Smooth muscle cell (in vitro differentiated cells): ENCODE data around the gene PPFIBP1. TPM values are rescaled to one million over a fixed set of nuclear protein-coding genes. Genes with fewer than 3 reads are reported as not detected.

Source experiments
- DNase-seq: peaks from one replicate; lab custom pipeline; 2025; ENCODE audit not compliant: unreplicated experiment; lab: John Stamatoyannopoulos, UW
- H2AFZ ChIP-seq: fragments of 200-600 bp; sonication (generic); 2 replicates; pipeline ENCODE4 v1.6.0; 2016; ENCODE audit warnings: antibody characterized with exemption, low read depth, mild to moderate bottlenecking
- H3F3A ChIP-seq: fragments of 200-600 bp; sonication (generic); 2 replicates; pipeline ENCODE4 v1.6.0; 2017; ENCODE audit warnings: antibody characterized with exemption, low read depth
- H3K27ac ChIP-seq: fragments of 200-600 bp; sonication (generic); 2 replicates; pipeline ENCODE4 v1.5.1; 2016; ENCODE audit warnings: low read depth, mild to moderate bottlenecking
- H3K27me3 ChIP-seq: fragments of 200-600 bp; sonication (generic); 2 replicates; pipeline ENCODE4 v1.6.1; 2016; ENCODE audit warnings: low read depth, mild to moderate bottlenecking
- H3K36me3 ChIP-seq: fragments of 200-600 bp; sonication (generic); 2 replicates; pipeline ENCODE4 v1.5.1; 2016; ENCODE audit warnings: low read depth
- H3K4me1 ChIP-seq: fragments of 200-600 bp; sonication (generic); 2 replicates; pipeline ENCODE4 v1.5.1; 2016; ENCODE audit warnings: low read depth
- H3K4me2 ChIP-seq: fragments of 200-600 bp; sonication (generic); 2 replicates; pipeline ENCODE4 v1.6.0; 2016; ENCODE audit warnings: mild to moderate bottlenecking
- H3K4me3 ChIP-seq: fragments of 200-600 bp; sonication (generic); 2 replicates; pipeline ENCODE4 v1.5.1; 2016; ENCODE audit warnings: mild to moderate bottlenecking
- H3K79me2 ChIP-seq: fragments of 200-600 bp; sonication (generic); 2 replicates; pipeline ENCODE4 v1.6.0; 2016; ENCODE audit warnings: low read depth, mild to moderate bottlenecking
- H3K9ac ChIP-seq: fragments of 200-600 bp; sonication (generic); 2 replicates; pipeline ENCODE4 v1.6.0; 2016; ENCODE audit warnings: low read depth
- H3K9me3 ChIP-seq: fragments of 200-600 bp; sonication (generic); replicated peaks from 2 replicates; pipeline ENCODE4 v1.5.1; 2016; ENCODE audit warnings: low read depth
- H4K20me1 ChIP-seq: fragments of 200-600 bp; sonication (generic); 2 replicates; pipeline ENCODE4 v1.6.0; 2016; ENCODE audit warnings: low read depth
- CTCF ChIP-seq: fragments of 200-600 bp; sonication (generic); IDR thresholded peaks from 2 replicates; pipeline ENCODE4 v1.5.1; 2017; ENCODE audit warnings: borderline replicate concordance, mild to moderate bottlenecking, antibody characterized with exemption; ENCODE audit not compliant: insufficient read depth, poor library complexity, severe bottlenecking
- WGBS: methylation state at CpG from one replicate; pipeline ENCODE4 v1.1.7; 2016; ENCODE audit warnings: low lambda C conversion rate; 5-methylcytosine and 5-hydroxymethylcytosine counted together
- polyA plus RNA-seq: library from polyadenylated mRNA; unstranded; fragments of >200 nt; fragmentation: Nextera tagmentation; extraction: Ambion mirVana; gene quantifications from 2 replicates; pipeline ENCODE4 v1.2.1, GENCODE V29; 2016
- total RNA-seq: library from RNA; depleted of rRNA; stranded (reverse); fragments of >200 nt; gene quantifications from 2 replicates; pipeline ENCODE4 v1.2.3, GENCODE V29; 2014

PPFIBP1 gene
- total and polyA plus RNA-seq, 2 experiments from 2014 or later: 45.7 to 150 TPM

- H3K36me3 ChIP-seq: peaks cover 20% of the 10 kb centered on the region
- no peak overlapping the region for H3K4me2 ChIP-seq
- TF ChIP-seq CTCF: no peak
- H3K27ac ChIP-seq: no peak overlapping the region
- H3K4me1 ChIP-seq: no peaks in the 10 kb centered on the region
- H4K20me1 ChIP-seq: no peaks in the 10 kb centered on the region
- no peak overlapping the region for H3K9ac ChIP-seq
- no peak for DNase-seq
- no peaks in the 10 kb centered on the region for H3K9me3 ChIP-seq
- H2AFZ ChIP-seq: no peak overlapping the region
- no peaks in the 10 kb centered on the region for H3K27me3 ChIP-seq
- WGBS: 98% methylated on average over 4 of the region's 4 CpGs
- H3F3A ChIP-seq: no peaks in the 10 kb centered on the region
- no peak overlapping the region for H3K4me3 ChIP-seq
- no peaks in the 10 kb centered on the region for H3K79me2 ChIP-seq
Measured at GRCh38 chr12:27672051-27672450, 148.0 kb downstream of the PPFIBP1 start.

GRCh38 chr12:27672643-27673042 lies 148.6 kb downstream of the PPFIBP1 start:
- no peak for DNase-seq
- H3K4me3 ChIP-seq: no peak overlapping the region
- WGBS: 92% methylated on average over 1 of the region's 1 CpG
- no peak overlapping the region for H3K4me2 ChIP-seq
- no peaks in the 10 kb centered on the region for H3K9me3 ChIP-seq
- H2AFZ ChIP-seq: no peak overlapping the region
- peaks cover 15% of the 10 kb centered on the region for H3K36me3 ChIP-seq
- no peaks in the 10 kb centered on the region for H3F3A ChIP-seq
- H3K4me1 ChIP-seq: no peaks in the 10 kb centered on the region
- H3K9ac ChIP-seq: no peak overlapping the region
- no peak overlapping the region for H3K27ac ChIP-seq
- no peaks in the 10 kb centered on the region for H4K20me1 ChIP-seq
- no peak for TF ChIP-seq CTCF
- H3K79me2 ChIP-seq: no peaks in the 10 kb centered on the region
- H3K27me3 ChIP-seq: no peaks in the 10 kb centered on the region

GRCh38 chr12:27673101-27673718 lies 149.2 kb downstream of the PPFIBP1 start:
- no peak overlapping the region for H2AFZ ChIP-seq
- no peaks in the 10 kb centered on the region for H4K20me1 ChIP-seq
- no peaks in the 10 kb centered on the region for H3F3A ChIP-seq
- H3K4me1 ChIP-seq: no peaks in the 10 kb centered on the region
- TF ChIP-seq CTCF: no peak
- peaks cover 14% of the 10 kb centered on the region for H3K36me3 ChIP-seq
- DNase-seq: no peak
- H3K9ac ChIP-seq: no peak overlapping the region
- no peak overlapping the region for H3K27ac ChIP-seq
- 86% methylated on average over 3 of the region's 3 CpGs for WGBS
- no peaks in the 10 kb centered on the region for H3K79me2 ChIP-seq
- no peak overlapping the region for H3K4me2 ChIP-seq
- no peaks in the 10 kb centered on the region for H3K9me3 ChIP-seq
- H3K27me3 ChIP-seq: no peaks in the 10 kb centered on the region
- H3K4me3 ChIP-seq: no peak overlapping the region

GRCh38 chr12:27674989-27675388 lies 151.0 kb downstream of the PPFIBP1 start:
- DNase-seq: no peak
- Histone ChIP-seq H3K27me3 (no peaks in the 10 kb centered on the region), H4K20me1 (no peaks in the 10 kb centered on the region), H3F3A (no peaks in the 10 kb centered on the region), H3K9me3 (no peaks in the 10 kb centered on the region), H3K4me3 (no peak overlapping the region), H3K4me1 (no peaks in the 10 kb centered on the region), H3K4me2 (no peak overlapping the region), H3K9ac (no peak overlapping the region), H3K27ac (no peak overlapping the region), H2AFZ (no peak overlapping the region), H3K79me2 (no peaks in the 10 kb centered on the region), H3K36me3 (peaks cover 20% of the 10 kb centered on the region)
- no peak for TF ChIP-seq CTCF
- WGBS: 73% methylated on average over 2 of the region's 2 CpGs
